ENCODE results near the gene WSB1.

WSB1 gene

DNA sequence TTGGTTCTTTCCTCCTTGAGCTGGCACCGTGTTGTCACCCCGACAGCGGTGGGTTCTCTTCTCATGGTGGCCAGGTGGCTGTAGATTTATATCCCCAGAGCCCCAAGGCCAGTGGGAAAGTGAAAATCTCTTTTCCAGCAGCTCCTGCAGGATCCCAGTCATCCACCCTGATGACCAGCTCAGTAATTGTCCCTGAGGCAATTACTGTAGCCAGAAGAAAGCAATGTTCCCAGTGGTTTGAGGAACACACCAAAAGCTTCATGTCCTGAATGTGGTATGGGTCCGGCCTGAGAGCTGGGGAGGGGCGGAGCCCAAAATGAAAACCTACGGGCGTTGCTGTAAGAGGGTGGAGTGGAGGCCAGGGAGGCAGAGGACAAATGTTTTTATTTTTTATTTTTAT, 69.0 kb downstream of the WSB1 start:
- no peak for DNase-seq

DNA sequence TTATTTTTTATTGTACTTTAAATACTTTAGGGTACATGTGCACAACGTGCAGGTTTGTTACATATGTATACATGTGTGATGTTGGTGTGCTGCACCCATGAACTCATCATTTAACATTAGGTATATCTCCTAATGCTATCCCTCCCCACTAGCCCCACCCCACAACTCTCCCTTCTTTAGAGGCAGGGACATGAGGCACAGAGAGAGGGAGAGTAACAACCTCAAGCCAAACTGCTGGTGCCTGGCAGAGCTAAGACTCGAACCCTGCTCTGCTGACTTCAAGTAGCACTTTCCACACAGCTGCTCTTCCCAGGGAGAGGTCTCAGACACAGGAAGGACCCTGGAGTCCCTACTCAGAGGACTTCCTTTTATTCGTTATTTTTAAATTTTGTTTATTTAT, 69.4 kb downstream of the WSB1 start:
- DNase-seq = no peak
